Large intestine (tissue), 3 donors: Measurements from ENCODE around the gene TMEM31. TPM values are rescaled to one million over a fixed set of nuclear protein-coding genes. Genes with fewer than 3 reads are reported as not detected.
"Not testable (repeated sequence)": the region's sequence is repeated elsewhere in the genome, so short reads cannot be mapped to it uniquely, and the experiment has no call there.

Experiments used
- DNase-seq, 2 donors: peaks; one replicate each; pipeline versions ENCODE4 v3.0.0 to v3.0.0-alpha.2; 2013
- H3K27ac ChIP-seq: one replicate; pipeline ENCODE4 v1.5.1; 2013; ENCODE audit warnings: low read length
- H3K27me3 ChIP-seq: 2 replicates; pipeline ENCODE4 v1.6.1; 2013; ENCODE audit warnings: low read length; ENCODE audit not compliant: control insufficient read depth, insufficient read depth
- H3K36me3 ChIP-seq: 2 replicates; pipeline ENCODE4 v1.6.1; 2013; ENCODE audit warnings: low read length; ENCODE audit not compliant: control insufficient read depth, insufficient read depth
- H3K4me1 ChIP-seq: one replicate; pipeline ENCODE4 v1.6.1; 2013; ENCODE audit warnings: low read length; ENCODE audit not compliant: control insufficient read depth, insufficient read depth
- H3K4me3 ChIP-seq: one replicate; pipeline ENCODE4 v1.5.1; 2013; ENCODE audit warnings: low read length
- H3K9me3 ChIP-seq: one replicate; pipeline ENCODE4 v1.6.1; 2013; ENCODE audit warnings: mild to moderate bottlenecking, low read depth, low read length, moderate library complexity; ENCODE audit not compliant: control insufficient read depth
- WGBS: methylation state at CpG from one replicate; pipeline ENCODE4 v1.1.5; 2013; ENCODE audit warnings: low lambda C conversion rate; ENCODE audit not compliant: insufficient coverage; 5-methylcytosine and 5-hydroxymethylcytosine counted together
- polyA plus RNA-seq: library from polyadenylated mRNA; unstranded; fragments of 120-200 nt; gene quantifications from one replicate; pipeline ENCODE4 v1.2.1, GENCODE V29; 2013

TMEM31 gene
- polyA plus RNA-seq, 1 donor: 0.43 TPM

GRCh38 chrX:103741879-103742278, 31.2 kb downstream of the TMEM31 start:
- no peaks in the 10 kb centered on the region for H3K36me3 ChIP-seq
- H3K9me3 ChIP-seq: no peaks in the 10 kb centered on the region
- no peak overlapping the region for H3K4me3 ChIP-seq
- no peak overlapping the region for H3K27ac ChIP-seq
- WGBS: no CpG with 5 or more reads among the region's 1 CpG
- no peak for DNase-seq
- no peaks in the 10 kb centered on the region for H3K4me1 ChIP-seq
- H3K27me3 ChIP-seq: no peaks in the 10 kb centered on the region

DNA sequence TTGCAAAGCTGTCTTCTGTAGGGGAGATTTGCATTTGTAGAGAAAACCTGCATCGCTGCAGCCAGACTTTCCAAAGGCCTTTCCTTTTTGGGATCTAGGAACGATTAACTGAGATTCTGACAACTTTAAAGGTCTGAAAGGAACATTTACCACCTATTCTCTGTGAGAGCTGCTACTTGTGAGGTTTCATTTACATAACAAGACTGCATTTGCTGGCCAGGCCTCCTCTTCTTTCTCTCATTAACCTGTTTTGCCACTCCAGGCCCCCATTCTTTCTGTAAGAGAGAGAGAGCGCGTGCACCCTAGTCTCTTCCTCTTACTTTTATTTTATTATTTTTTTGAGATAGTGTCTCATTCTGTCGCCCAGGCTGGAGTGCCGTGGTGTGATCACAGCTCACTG, 31.6 kb downstream of the TMEM31 start:
- no CpG with 5 or more reads among the region's 6 CpGs for WGBS
- Histone ChIP-seq H3K4me1 (no peaks in the 10 kb centered on the region), H3K9me3 (no peaks in the 10 kb centered on the region), H3K27me3 (no peaks in the 10 kb centered on the region), H3K36me3 (no peaks in the 10 kb centered on the region), H3K27ac (no peak overlapping the region), H3K4me3 (no peak overlapping the region)
- DNase-seq: no peak

DNA sequence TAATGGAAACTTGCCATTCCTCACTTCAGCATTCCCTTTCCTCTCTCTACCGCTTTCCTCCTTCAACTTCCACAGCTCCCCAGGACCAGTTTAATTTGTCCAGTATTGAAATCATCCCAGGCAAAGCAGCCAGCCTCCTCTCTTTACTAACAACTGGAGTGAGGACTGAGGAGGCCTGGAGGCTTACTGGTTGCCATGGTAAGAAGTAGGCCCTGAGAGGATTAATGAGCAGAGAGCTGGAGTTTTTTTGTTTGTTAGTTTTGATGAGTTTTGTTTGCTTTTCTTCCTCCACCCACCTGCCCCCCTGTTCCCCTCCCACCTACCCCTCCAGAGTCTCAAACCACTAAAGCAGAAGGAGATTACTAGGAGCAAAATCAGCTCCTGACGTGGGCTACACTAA, 36.5 kb downstream of the TMEM31 start:
- no peak for DNase-seq
- Histone ChIP-seq H3K27me3 (no peaks in the 10 kb centered on the region), H3K9me3 (no peaks in the 10 kb centered on the region), H3K4me3 (no peak overlapping the region), H3K27ac (no peak overlapping the region), H3K36me3 (no peaks in the 10 kb centered on the region), H3K4me1 (no peaks in the 10 kb centered on the region)
- no CpG with 5 or more reads among the region's 2 CpGs for WGBS

DNA sequence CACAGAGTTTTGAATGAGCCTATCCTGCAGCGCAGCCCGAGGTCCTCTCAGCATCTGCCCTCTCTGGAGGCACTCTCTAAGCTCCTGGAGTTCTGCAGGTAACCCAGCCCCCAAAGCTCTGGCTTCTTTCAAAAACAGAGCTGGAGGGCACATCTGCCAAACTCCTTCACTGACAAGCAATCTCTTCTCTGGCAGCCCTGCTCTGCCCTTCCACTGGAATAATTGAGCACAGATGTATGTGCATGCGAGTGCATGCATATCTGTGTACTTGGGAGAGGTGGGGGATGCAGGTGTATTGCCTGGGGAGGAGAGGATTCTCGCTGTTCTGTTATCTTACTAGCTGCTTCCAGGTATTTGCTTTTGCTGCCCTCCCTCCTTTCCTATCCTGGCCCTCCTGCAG, 43.7 kb downstream of the TMEM31 start:
- no peaks in the 10 kb centered on the region for H3K9me3 ChIP-seq
- H3K36me3 ChIP-seq: no peaks in the 10 kb centered on the region
- no peak overlapping the region for H3K4me3 ChIP-seq
- H3K4me1 ChIP-seq: no peaks in the 10 kb centered on the region
- no peak for DNase-seq
- H3K27ac ChIP-seq: no peak overlapping the region
- peaks cover 5% of the 10 kb centered on the region for H3K27me3 ChIP-seq
- WGBS: no CpG with 5 or more reads among the region's 4 CpGs

- WGBS: no CpG with 5 or more reads among the region's 3 CpGs
- H3K4me3 ChIP-seq: no peak overlapping the region
- DNase-seq: no peak
Measured at GRCh38 chrX:103756736-103757135, 46.0 kb downstream of the TMEM31 start.

GRCh38 chrX:103758555-103758954, 47.8 kb downstream of the TMEM31 start:
- WGBS: no CpG with 5 or more reads among the region's 1 CpG
- no peak for DNase-seq
- H3K9me3 ChIP-seq: no peaks in the 10 kb centered on the region
- H3K36me3 ChIP-seq: no peaks in the 10 kb centered on the region
- H3K27me3 ChIP-seq: peaks cover 5% of the 10 kb centered on the region
- H3K4me3 ChIP-seq: no peak overlapping the region
- H3K27ac ChIP-seq: no peak overlapping the region
- H3K4me1 ChIP-seq: no peaks in the 10 kb centered on the region

More at GRCh38 chrX:103756736-103757135, 46.0 kb downstream of the TMEM31 start:
- peaks cover 5% of the 10 kb centered on the region for H3K27me3 ChIP-seq
- H3K9me3 ChIP-seq: no peaks in the 10 kb centered on the region
- no peaks in the 10 kb centered on the region for H3K4me1 ChIP-seq
- no peak overlapping the region for H3K27ac ChIP-seq
- H3K36me3 ChIP-seq: no peaks in the 10 kb centered on the region

- H3K36me3 ChIP-seq, H3K4me3 ChIP-seq, H3K27me3 ChIP-seq, H3K9me3 ChIP-seq, H3K27ac ChIP-seq, H3K4me1 ChIP-seq, DNase-seq: not testable (repeated sequence)
- no CpG with 5 or more reads among the region's 5 CpGs for WGBS
Measured at GRCh38 chrX:103763541-103763940, 52.8 kb downstream of the TMEM31 start.

Other genes starting within 250 kb of the TMEM31 start
- gene RAB40A, start 191.4 kb upstream of the TMEM31 start, polyA plus RNA-seq: 1.8 TPM
- gene TCEAL4, start 125.4 kb upstream of the TMEM31 start, polyA plus RNA-seq: 102 TPM
- 14.2 TPM for gene TCEAL3, start 102.9 kb upstream of the TMEM31 start, polyA plus RNA-seq
- 31.0 TPM for gene TCEAL1, start 81.9 kb upstream of the TMEM31 start, polyA plus RNA-seq
- 357 TPM for gene MORF4L2, start 24.2 kb upstream of the TMEM31 start, polyA plus RNA-seq
- 32.0 TPM for gene PLP1, start 65.9 kb downstream of the TMEM31 start, polyA plus RNA-seq
- 3.2 TPM for gene RAB9B, start 121.3 kb downstream of the TMEM31 start, polyA plus RNA-seq